Tibial nerve (tissue), 3 donors: ENCODE results near the gene TTC22.

Experiments
- POLR2A ChIP-seq, 2 donors: fragments of 450-650 bp; IDR thresholded peaks; one replicate each; pipeline ENCODE4 v1.6.1; 2017; ENCODE audit warnings: antibody characterized with exemption in 2 of 2, mild to moderate bottlenecking in 2 of 2, moderate library complexity in 2 of 2
- TF ChIP-seq, protein P1 (sequence below), 5 experiments: fragments of 200-600 bp in 3 of 5; fragments of 450-650 bp in 2 of 5; sonication (generic) in 3 of 5; IDR thresholded peaks; one replicate each; pipeline ENCODE4 v1.5.1; 2016 to 2019; ENCODE audit warnings: antibody characterized with exemption in 5 of 5, mild to moderate bottlenecking in 3 of 5, moderate library complexity in 2 of 5

DNA sequence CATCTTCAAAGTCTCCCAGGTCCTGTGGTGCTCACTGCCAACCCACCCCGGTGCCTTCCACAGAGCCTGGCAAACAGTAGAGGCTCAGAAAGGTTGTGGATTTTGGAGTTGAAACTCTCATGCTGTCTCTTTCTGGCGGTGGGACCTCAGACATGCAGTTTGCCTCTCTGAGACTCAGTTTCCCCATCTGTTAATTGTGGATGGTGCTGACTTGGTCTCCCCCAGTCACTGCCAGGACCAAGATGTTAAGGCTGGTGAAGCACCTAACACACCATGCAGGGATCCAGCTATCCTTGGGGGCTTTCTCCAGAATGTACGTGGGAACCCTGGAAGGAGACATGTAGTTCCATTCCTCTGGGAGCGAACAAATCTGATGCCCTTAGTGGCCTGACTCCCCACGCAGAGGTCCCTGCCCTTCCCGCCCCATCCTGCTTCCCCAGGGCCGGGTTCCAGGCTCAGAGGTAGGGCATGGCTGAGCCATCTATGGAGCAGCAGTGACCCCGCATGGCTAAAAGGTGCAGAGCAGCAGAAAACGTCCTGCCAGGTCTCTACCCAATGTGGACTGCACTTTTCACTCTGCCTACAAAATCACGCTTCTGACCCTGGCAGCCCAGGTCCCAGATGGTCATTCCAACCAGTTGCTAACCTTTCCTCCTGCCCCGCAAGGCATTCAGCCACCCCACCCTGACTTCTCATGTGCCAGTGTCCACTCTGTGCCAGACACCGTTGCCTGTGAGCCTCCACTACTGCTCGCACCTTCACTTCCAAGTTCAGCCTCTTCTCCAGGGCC, 9.2 kb upstream of the TTC22 start:
- no peak for TF ChIP-seq POLR2A (IDR thresholded peaks at IDR 0.05)
- TF ChIP-seq, protein P1, sequence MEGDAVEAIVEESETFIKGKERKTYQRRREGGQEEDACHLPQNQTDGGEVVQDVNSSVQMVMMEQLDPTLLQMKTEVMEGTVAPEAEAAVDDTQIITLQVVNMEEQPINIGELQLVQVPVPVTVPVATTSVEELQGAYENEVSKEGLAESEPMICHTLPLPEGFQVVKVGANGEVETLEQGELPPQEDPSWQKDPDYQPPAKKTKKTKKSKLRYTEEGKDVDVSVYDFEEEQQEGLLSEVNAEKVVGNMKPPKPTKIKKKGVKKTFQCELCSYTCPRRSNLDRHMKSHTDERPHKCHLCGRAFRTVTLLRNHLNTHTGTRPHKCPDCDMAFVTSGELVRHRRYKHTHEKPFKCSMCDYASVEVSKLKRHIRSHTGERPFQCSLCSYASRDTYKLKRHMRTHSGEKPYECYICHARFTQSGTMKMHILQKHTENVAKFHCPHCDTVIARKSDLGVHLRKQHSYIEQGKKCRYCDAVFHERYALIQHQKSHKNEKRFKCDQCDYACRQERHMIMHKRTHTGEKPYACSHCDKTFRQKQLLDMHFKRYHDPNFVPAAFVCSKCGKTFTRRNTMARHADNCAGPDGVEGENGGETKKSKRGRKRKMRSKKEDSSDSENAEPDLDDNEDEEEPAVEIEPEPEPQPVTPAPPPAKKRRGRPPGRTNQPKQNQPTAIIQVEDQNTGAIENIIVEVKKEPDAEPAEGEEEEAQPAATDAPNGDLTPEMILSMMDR (IDR thresholded peaks at IDR 0.05), result peak; percentile 53 to 87 (median 73)
